Smooth muscle cell (in vitro differentiated cells): ENCODE measurements around the gene CYP8B1. TPM values are rescaled to one million over a fixed set of nuclear protein-coding genes. Genes with fewer than 3 reads are reported as not detected.

ENCODE experiments used
- DNase-seq: peaks from one replicate; lab custom pipeline; 2025; ENCODE audit not compliant: unreplicated experiment; lab: John Stamatoyannopoulos, UW
- H2AFZ ChIP-seq: fragments of 200-600 bp; sonication (generic); 2 replicates; pipeline ENCODE4 v1.6.0; 2016; ENCODE audit warnings: antibody characterized with exemption, low read depth, mild to moderate bottlenecking
- H3F3A ChIP-seq: fragments of 200-600 bp; sonication (generic); 2 replicates; pipeline ENCODE4 v1.6.0; 2017; ENCODE audit warnings: antibody characterized with exemption, low read depth
- H3K27ac ChIP-seq: fragments of 200-600 bp; sonication (generic); 2 replicates; pipeline ENCODE4 v1.5.1; 2016; ENCODE audit warnings: low read depth, mild to moderate bottlenecking
- H3K27me3 ChIP-seq: fragments of 200-600 bp; sonication (generic); 2 replicates; pipeline ENCODE4 v1.6.1; 2016; ENCODE audit warnings: low read depth, mild to moderate bottlenecking
- H3K36me3 ChIP-seq: fragments of 200-600 bp; sonication (generic); 2 replicates; pipeline ENCODE4 v1.5.1; 2016; ENCODE audit warnings: low read depth
- H3K4me1 ChIP-seq: fragments of 200-600 bp; sonication (generic); 2 replicates; pipeline ENCODE4 v1.5.1; 2016; ENCODE audit warnings: low read depth
- H3K4me2 ChIP-seq: fragments of 200-600 bp; sonication (generic); 2 replicates; pipeline ENCODE4 v1.6.0; 2016; ENCODE audit warnings: mild to moderate bottlenecking
- H3K4me3 ChIP-seq: fragments of 200-600 bp; sonication (generic); 2 replicates; pipeline ENCODE4 v1.5.1; 2016; ENCODE audit warnings: mild to moderate bottlenecking
- H3K79me2 ChIP-seq: fragments of 200-600 bp; sonication (generic); 2 replicates; pipeline ENCODE4 v1.6.0; 2016; ENCODE audit warnings: low read depth, mild to moderate bottlenecking
- H3K9ac ChIP-seq: fragments of 200-600 bp; sonication (generic); 2 replicates; pipeline ENCODE4 v1.6.0; 2016; ENCODE audit warnings: low read depth
- H3K9me3 ChIP-seq: fragments of 200-600 bp; sonication (generic); replicated peaks from 2 replicates; pipeline ENCODE4 v1.5.1; 2016; ENCODE audit warnings: low read depth
- H4K20me1 ChIP-seq: fragments of 200-600 bp; sonication (generic); 2 replicates; pipeline ENCODE4 v1.6.0; 2016; ENCODE audit warnings: low read depth
- WGBS: methylation state at CpG from one replicate; pipeline ENCODE4 v1.1.7; 2016; ENCODE audit warnings: low lambda C conversion rate; 5-methylcytosine and 5-hydroxymethylcytosine counted together
- polyA plus RNA-seq: library from polyadenylated mRNA; unstranded; fragments of >200 nt; fragmentation: Nextera tagmentation; extraction: Ambion mirVana; gene quantifications from 2 replicates; pipeline ENCODE4 v1.2.1, GENCODE V29; 2016
- total RNA-seq: library from RNA; depleted of rRNA; stranded (reverse); fragments of >200 nt; gene quantifications from 2 replicates; pipeline ENCODE4 v1.2.3, GENCODE V29; 2014
- TF ChIP-seq, protein P1 (sequence below): fragments of 200-600 bp; sonication (generic); IDR thresholded peaks from 2 replicates; pipeline ENCODE4 v1.5.1; 2017; ENCODE audit warnings: borderline replicate concordance, mild to moderate bottlenecking, antibody characterized with exemption; ENCODE audit not compliant: insufficient read depth, poor library complexity, severe bottlenecking

Gene CYP8B1
- total and polyA plus RNA-seq, 2 experiments from 2014 or later, result not detected

DNA sequence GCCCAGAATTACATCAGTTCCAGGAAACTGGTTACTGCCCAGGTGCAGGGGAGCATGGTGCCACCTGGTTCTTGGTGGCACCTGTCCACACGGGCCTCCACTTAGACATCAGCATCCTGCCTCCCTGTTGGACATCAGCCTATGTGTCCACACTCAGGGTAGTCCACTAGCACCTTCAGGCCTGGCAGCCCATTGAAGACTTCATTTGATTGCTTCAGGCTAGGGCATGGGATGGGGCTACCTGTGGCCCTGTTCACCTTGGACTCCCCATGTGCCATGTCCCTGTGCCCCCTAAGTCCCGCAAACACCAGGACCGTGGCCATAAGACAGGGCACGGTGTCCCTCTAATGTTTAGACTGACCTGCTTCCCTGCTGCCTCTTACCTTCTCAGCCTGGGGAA is 30.9 kb downstream of the CYP8B1 start:
- Histone ChIP-seq H3K9ac (no peak overlapping the region), H3F3A (no peaks in the 10 kb centered on the region), H3K27me3 (no peaks in the 10 kb centered on the region), H3K4me3 (no peak overlapping the region), H4K20me1 (no peaks in the 10 kb centered on the region), H3K4me2 (no peak overlapping the region), H3K36me3 (no peaks in the 10 kb centered on the region), H3K9me3 (no peaks in the 10 kb centered on the region), H3K27ac (no peak overlapping the region), H3K79me2 (no peaks in the 10 kb centered on the region), H2AFZ (no peak overlapping the region), H3K4me1 (no peaks in the 10 kb centered on the region)
- TF ChIP-seq, protein P1, sequence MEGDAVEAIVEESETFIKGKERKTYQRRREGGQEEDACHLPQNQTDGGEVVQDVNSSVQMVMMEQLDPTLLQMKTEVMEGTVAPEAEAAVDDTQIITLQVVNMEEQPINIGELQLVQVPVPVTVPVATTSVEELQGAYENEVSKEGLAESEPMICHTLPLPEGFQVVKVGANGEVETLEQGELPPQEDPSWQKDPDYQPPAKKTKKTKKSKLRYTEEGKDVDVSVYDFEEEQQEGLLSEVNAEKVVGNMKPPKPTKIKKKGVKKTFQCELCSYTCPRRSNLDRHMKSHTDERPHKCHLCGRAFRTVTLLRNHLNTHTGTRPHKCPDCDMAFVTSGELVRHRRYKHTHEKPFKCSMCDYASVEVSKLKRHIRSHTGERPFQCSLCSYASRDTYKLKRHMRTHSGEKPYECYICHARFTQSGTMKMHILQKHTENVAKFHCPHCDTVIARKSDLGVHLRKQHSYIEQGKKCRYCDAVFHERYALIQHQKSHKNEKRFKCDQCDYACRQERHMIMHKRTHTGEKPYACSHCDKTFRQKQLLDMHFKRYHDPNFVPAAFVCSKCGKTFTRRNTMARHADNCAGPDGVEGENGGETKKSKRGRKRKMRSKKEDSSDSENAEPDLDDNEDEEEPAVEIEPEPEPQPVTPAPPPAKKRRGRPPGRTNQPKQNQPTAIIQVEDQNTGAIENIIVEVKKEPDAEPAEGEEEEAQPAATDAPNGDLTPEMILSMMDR, result no peak
- no peak for DNase-seq
- 90% methylated on average over 4 of the region's 4 CpGs for WGBS

DNA sequence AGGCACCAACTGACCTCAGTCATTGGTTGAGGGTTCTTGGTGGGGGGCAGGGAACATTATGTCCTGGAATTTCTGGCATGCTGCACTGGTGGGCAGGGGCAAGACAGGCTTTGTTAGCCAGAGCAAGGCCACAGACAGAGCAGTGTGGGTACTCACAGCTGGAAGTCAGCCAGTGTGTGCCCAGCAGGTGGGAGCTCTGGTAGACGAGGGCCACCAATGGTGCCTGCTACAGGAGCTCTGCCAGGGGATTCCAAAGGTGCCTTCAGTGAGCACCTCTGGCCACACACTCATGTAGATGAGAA is 31.3 kb downstream of the CYP8B1 start:
- no peak overlapping the region for H3K4me3 ChIP-seq
- no peaks in the 10 kb centered on the region for H3F3A ChIP-seq
- 92% methylated on average over 1 of the region's 1 CpG for WGBS
- no peaks in the 10 kb centered on the region for H3K9me3 ChIP-seq
- H3K27me3 ChIP-seq, result no peaks in the 10 kb centered on the region
- H3K4me1 ChIP-seq, result no peaks in the 10 kb centered on the region
- no peak for DNase-seq
- TF ChIP-seq, protein P1, result no peak
- H4K20me1 ChIP-seq, result no peaks in the 10 kb centered on the region
- no peak overlapping the region for H3K27ac ChIP-seq
- H3K4me2 ChIP-seq, result no peak overlapping the region
- no peaks in the 10 kb centered on the region for H3K36me3 ChIP-seq
- no peak overlapping the region for H3K9ac ChIP-seq
- H3K79me2 ChIP-seq, result no peaks in the 10 kb centered on the region
- H2AFZ ChIP-seq, result no peak overlapping the region

DNA sequence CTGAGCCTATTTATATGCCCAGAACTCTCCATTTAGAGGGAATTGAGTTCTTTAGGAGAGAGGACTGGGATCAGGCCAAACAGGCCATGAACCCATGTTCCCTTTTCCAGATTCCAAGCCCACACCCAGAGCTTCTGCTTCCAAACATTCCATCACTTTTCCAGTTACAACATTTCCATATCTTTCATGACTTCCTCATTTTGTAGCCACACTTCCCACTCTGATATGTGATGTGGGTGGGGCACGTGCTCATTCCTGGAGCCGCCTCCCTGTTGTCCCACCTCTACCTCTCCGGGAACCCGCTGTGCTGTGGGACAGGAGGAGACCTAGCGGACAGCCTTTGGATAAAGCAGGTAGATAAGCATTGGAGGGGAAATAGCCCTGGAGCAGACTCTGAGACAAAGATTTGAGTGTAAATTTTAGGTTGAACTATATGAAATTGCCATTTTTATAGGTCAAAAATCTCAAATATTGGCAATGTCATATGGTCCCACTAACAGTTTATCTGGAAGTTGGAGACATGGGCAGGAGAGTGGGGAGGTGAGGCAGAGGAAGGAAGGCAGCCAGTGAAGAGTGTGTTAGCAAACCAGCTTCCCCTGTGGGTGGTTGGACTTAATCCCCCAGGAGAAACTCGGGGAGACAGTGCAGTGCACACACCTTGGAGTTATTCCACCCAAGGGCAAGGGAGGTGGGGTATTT is 31.8 kb downstream of the CYP8B1 start:
- Histone ChIP-seq H3F3A (no peaks in the 10 kb centered on the region), H4K20me1 (no peaks in the 10 kb centered on the region), H3K9ac (no peak overlapping the region), H3K27ac (no peak overlapping the region), H3K9me3 (no peaks in the 10 kb centered on the region), H3K4me2 (no peak overlapping the region), H2AFZ (no peak overlapping the region), H3K4me1 (no peaks in the 10 kb centered on the region), H3K36me3 (no peaks in the 10 kb centered on the region), H3K4me3 (no peak overlapping the region), H3K79me2 (no peaks in the 10 kb centered on the region), H3K27me3 (no peaks in the 10 kb centered on the region)
- 84% methylated on average over 6 of the region's 6 CpGs for WGBS
- no peak for DNase-seq
- TF ChIP-seq, protein P1, result no peak

DNA sequence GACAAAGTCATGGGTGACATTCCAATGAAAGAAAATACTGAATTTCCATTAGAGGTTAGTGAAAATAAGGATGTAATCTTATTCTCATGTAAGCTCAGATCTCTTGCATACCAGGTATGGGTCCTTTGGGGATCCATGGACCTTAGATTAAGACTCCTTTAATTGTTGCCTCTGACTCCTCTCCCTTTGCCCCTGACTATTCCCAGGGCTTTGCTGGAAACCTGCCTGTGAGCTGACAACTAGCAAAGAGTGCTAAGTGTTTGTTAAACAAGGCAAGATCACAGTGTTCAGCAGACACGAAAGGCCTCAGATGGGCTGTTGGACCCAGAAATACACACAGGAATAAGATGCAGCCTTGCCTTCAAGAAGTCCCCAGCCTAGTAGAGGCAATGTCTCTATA is 34.3 kb downstream of the CYP8B1 start:
- Histone ChIP-seq H3K27ac (no peak overlapping the region), H3K27me3 (no peaks in the 10 kb centered on the region), H3K4me1 (no peaks in the 10 kb centered on the region), H3K9me3 (no peaks in the 10 kb centered on the region), H3K79me2 (no peaks in the 10 kb centered on the region), H3K4me2 (no peak overlapping the region), H3K9ac (no peak overlapping the region), H3K36me3 (no peaks in the 10 kb centered on the region), H3K4me3 (no peak overlapping the region), H4K20me1 (no peaks in the 10 kb centered on the region), H2AFZ (no peak overlapping the region), H3F3A (no peaks in the 10 kb centered on the region)
- TF ChIP-seq, protein P1, result no peak
- WGBS, result 85% methylated on average over 1 of the region's 1 CpG
- DNase-seq, result no peak
